ENCODE measurements around the gene NAA50. TPM values are rescaled to one million over a fixed set of nuclear protein-coding genes. Genes with fewer than 3 reads are reported as not detected.

NAA50 gene
- total and polyA plus RNA-seq, 5 donors from 2014 or later, result 70.2 to 85.0 (median 79.3) TPM

GRCh38 chr3:113773381-113773780 lies 27.3 kb upstream of the NAA50 start:
- no peaks in the 10 kb centered on the region for H3K4me1 ChIP-seq (ENCODE audit: control insufficient read depth, insufficient read depth, low read length, poor library complexity, severe bottlenecking)
- ATAC-seq (ENCODE audit: low read depth in 2 of 2), result no peak
- no peak overlapping the region for H3K4me3 Mint-ChIP-seq

GRCh38 chr3:113771993-113772392 lies 25.9 kb upstream of the NAA50 start:
- peaks cover 0 to 22% (median 12%) of the 10 kb centered on the region in 4 donors for H3K4me1 Mint-ChIP-seq
- Histone ChIP-seq H3K9me3 (ENCODE audit: control insufficient read depth in 2 of 2, low read length in 2 of 2) (no peaks in the 10 kb centered on the region), H3K27ac (ENCODE audit: insufficient read depth, low read length, poor library complexity, severe bottlenecking) (no peak overlapping the region), H3K27me3 (ENCODE audit: control insufficient read depth, insufficient read depth, low read length) (no peaks in the 10 kb centered on the region), H3K36me3 (ENCODE audit: control insufficient read depth, insufficient read depth, low read length) (no peaks in the 10 kb centered on the region), H3K4me1 (ENCODE audit: control insufficient read depth, insufficient read depth, low read length, poor library complexity, severe bottlenecking) (no peaks in the 10 kb centered on the region), H3K4me3 (ENCODE audit: low read depth, low read length) (no peak overlapping the region)
- no peaks in the 10 kb centered on the region for H3K9me3 Mint-ChIP-seq
- H3K27ac Mint-ChIP-seq, result no peak overlapping the region
- no peaks in the 10 kb centered on the region for H3K27me3 Mint-ChIP-seq
- no peak for ATAC-seq (ENCODE audit: low read depth in 2 of 2)
- H3K4me3 Mint-ChIP-seq, result no peak overlapping the region
- no peak for DNase-seq
- peaks cover 7% of the 10 kb centered on the region for H3K36me3 Mint-ChIP-seq

More at GRCh38 chr3:113773381-113773780, 27.3 kb upstream of the NAA50 start:
- Mint-ChIP-seq H3K27ac (no peak overlapping the region), H3K27me3 (no peaks in the 10 kb centered on the region), H3K36me3 (peaks cover 7% of the 10 kb centered on the region), H3K9me3 (no peaks in the 10 kb centered on the region), H3K4me1 (peaks cover 0 to 24% (median 15%) of the 10 kb centered on the region in 4 donors)
- Histone ChIP-seq H3K9me3 (ENCODE audit: control insufficient read depth in 2 of 2, low read length in 2 of 2) (no peaks in the 10 kb centered on the region), H3K27me3 (ENCODE audit: control insufficient read depth, insufficient read depth, low read length) (no peaks in the 10 kb centered on the region), H3K27ac (ENCODE audit: insufficient read depth, low read length, poor library complexity, severe bottlenecking) (no peak overlapping the region), H3K4me3 (ENCODE audit: low read depth, low read length) (no peak overlapping the region), H3K36me3 (ENCODE audit: control insufficient read depth, insufficient read depth, low read length) (no peaks in the 10 kb centered on the region)
- DNase-seq, result no peak

GRCh38 chr3:113769551-113769950 lies 23.5 kb upstream of the NAA50 start:
- H3K27ac ChIP-seq (ENCODE audit: insufficient read depth, low read length, poor library complexity, severe bottlenecking), result no peak overlapping the region
- H3K36me3 ChIP-seq (ENCODE audit: control insufficient read depth, insufficient read depth, low read length), result no peaks in the 10 kb centered on the region
- no peak overlapping the region for H3K4me3 ChIP-seq (ENCODE audit: low read depth, low read length)
- peaks cover 5 to 17% (median 8%) of the 10 kb centered on the region in 4 donors for H3K4me1 Mint-ChIP-seq
- H3K9me3 ChIP-seq (ENCODE audit: control insufficient read depth in 2 of 2, low read length in 2 of 2), result no peaks in the 10 kb centered on the region
- no peak for ATAC-seq (ENCODE audit: low read depth in 2 of 2)
- no peak overlapping the region for H3K4me3 Mint-ChIP-seq
- DNase-seq, result peak in 1 of 3 donors; percentile 6
- no peaks in the 10 kb centered on the region for H3K27me3 Mint-ChIP-seq
- peaks cover 7% of the 10 kb centered on the region for H3K36me3 Mint-ChIP-seq
- no peak overlapping the region for H3K27ac Mint-ChIP-seq
- no peaks in the 10 kb centered on the region for H3K27me3 ChIP-seq (ENCODE audit: control insufficient read depth, insufficient read depth, low read length)
- no peaks in the 10 kb centered on the region for H3K9me3 Mint-ChIP-seq
- H3K4me1 ChIP-seq (ENCODE audit: control insufficient read depth, insufficient read depth, low read length, poor library complexity, severe bottlenecking), result no peaks in the 10 kb centered on the region

- H3K4me3 ChIP-seq (ENCODE audit: low read depth, low read length), result no peak overlapping the region
- no peaks in the 10 kb centered on the region for H3K9me3 ChIP-seq (ENCODE audit: control insufficient read depth in 2 of 2, low read length in 2 of 2)
- no peaks in the 10 kb centered on the region for H3K27me3 ChIP-seq (ENCODE audit: control insufficient read depth, insufficient read depth, low read length)
- H3K27ac ChIP-seq (ENCODE audit: insufficient read depth, low read length, poor library complexity, severe bottlenecking), result no peak overlapping the region
- H3K36me3 Mint-ChIP-seq, result peaks cover 7% of the 10 kb centered on the region
- DNase-seq, result no peak
- no peaks in the 10 kb centered on the region for H3K27me3 Mint-ChIP-seq
- no peaks in the 10 kb centered on the region for H3K36me3 ChIP-seq (ENCODE audit: control insufficient read depth, insufficient read depth, low read length)
- H3K4me1 ChIP-seq (ENCODE audit: control insufficient read depth, insufficient read depth, low read length, poor library complexity, severe bottlenecking), result no peaks in the 10 kb centered on the region
- peaks cover 0 to 15% (median 4%) of the 10 kb centered on the region in 4 donors for H3K4me1 Mint-ChIP-seq
- H3K9me3 Mint-ChIP-seq, result no peaks in the 10 kb centered on the region
- H3K4me3 Mint-ChIP-seq, result no peak overlapping the region
- no peak for ATAC-seq (ENCODE audit: low read depth in 2 of 2)
- no peak overlapping the region for H3K27ac Mint-ChIP-seq
Observed at GRCh38 chr3:113764698-113765097, 18.6 kb upstream of the NAA50 start.

- Mint-ChIP-seq H3K4me3 (no peak overlapping the region), H3K27ac (peak overlapping the region in 1 of 3 donors; percentile 9)
- ATAC-seq (ENCODE audit: low read depth in 2 of 2), result no peak
Observed at GRCh38 chr3:113758389-113759024, 12.5 kb upstream of the NAA50 start.

GRCh38 chr3:113754494-113755159 lies 8.6 kb upstream of the NAA50 start:
- H3K4me1 Mint-ChIP-seq, result peaks cover 8 to 18% (median 14%) of the 10 kb centered on the region in 4 donors
- no peaks in the 10 kb centered on the region for H3K27me3 Mint-ChIP-seq
- no peaks in the 10 kb centered on the region for H3K4me1 ChIP-seq (ENCODE audit: control insufficient read depth, insufficient read depth, low read length, poor library complexity, severe bottlenecking)
- H3K4me3 Mint-ChIP-seq, result no peak overlapping the region
- no peak overlapping the region for H3K27ac ChIP-seq (ENCODE audit: insufficient read depth, low read length, poor library complexity, severe bottlenecking)
- ATAC-seq (ENCODE audit: low read depth in 2 of 2) (no peak), DNase-seq (no peak)
- no peak overlapping the region for H3K4me3 ChIP-seq (ENCODE audit: low read depth, low read length)
- H3K27me3 ChIP-seq (ENCODE audit: control insufficient read depth, insufficient read depth, low read length), result no peaks in the 10 kb centered on the region
- H3K36me3 Mint-ChIP-seq, result peaks cover 7% of the 10 kb centered on the region
- no peaks in the 10 kb centered on the region for H3K9me3 ChIP-seq (ENCODE audit: control insufficient read depth in 2 of 2, low read length in 2 of 2)
- H3K9me3 Mint-ChIP-seq, result peaks cover 0 to 7% (median 2%) of the 10 kb centered on the region in 7 donors
- H3K36me3 ChIP-seq (ENCODE audit: control insufficient read depth, insufficient read depth, low read length), result peaks cover 2% of the 10 kb centered on the region
- H3K27ac Mint-ChIP-seq, result no peak overlapping the region

More at GRCh38 chr3:113758389-113759024, 12.5 kb upstream of the NAA50 start:
- Mint-ChIP-seq H3K27me3 (no peaks in the 10 kb centered on the region), H3K9me3 (peaks cover 0 to 7% (median 2%) of the 10 kb centered on the region in 7 donors), H3K4me1 (peaks cover 5 to 10% (median 7%) of the 10 kb centered on the region in 4 donors), H3K36me3 (peaks cover 7% of the 10 kb centered on the region)
- Histone ChIP-seq H3K4me1 (ENCODE audit: control insufficient read depth, insufficient read depth, low read length, poor library complexity, severe bottlenecking) (no peaks in the 10 kb centered on the region), H3K9me3 (ENCODE audit: control insufficient read depth in 2 of 2, low read length in 2 of 2) (no peaks in the 10 kb centered on the region), H3K36me3 (ENCODE audit: control insufficient read depth, insufficient read depth, low read length) (peaks cover 2% of the 10 kb centered on the region), H3K4me3 (ENCODE audit: low read depth, low read length) (no peak overlapping the region), H3K27me3 (ENCODE audit: control insufficient read depth, insufficient read depth, low read length) (no peaks in the 10 kb centered on the region), H3K27ac (ENCODE audit: insufficient read depth, low read length, poor library complexity, severe bottlenecking) (no peak overlapping the region)
- DNase-seq, result no peak

GRCh38 chr3:113753376-113753985 lies 7.4 kb upstream of the NAA50 start:
- Histone ChIP-seq H3K27ac (ENCODE audit: insufficient read depth, low read length, poor library complexity, severe bottlenecking) (no peak overlapping the region), H3K9me3 (ENCODE audit: control insufficient read depth in 2 of 2, low read length in 2 of 2) (no peaks in the 10 kb centered on the region), H3K4me3 (ENCODE audit: low read depth, low read length) (no peak overlapping the region), H3K4me1 (ENCODE audit: control insufficient read depth, insufficient read depth, low read length, poor library complexity, severe bottlenecking) (no peaks in the 10 kb centered on the region), H3K27me3 (ENCODE audit: control insufficient read depth, insufficient read depth, low read length) (no peaks in the 10 kb centered on the region), H3K36me3 (ENCODE audit: control insufficient read depth, insufficient read depth, low read length) (peaks cover 2% of the 10 kb centered on the region)
- Mint-ChIP-seq H3K36me3 (peaks cover 4% of the 10 kb centered on the region), H3K9me3 (peaks cover 0 to 4% (median 2%) of the 10 kb centered on the region in 7 donors), H3K4me1 (peaks cover 15 to 22% (median 20%) of the 10 kb centered on the region in 4 donors), H3K27me3 (no peaks in the 10 kb centered on the region), H3K27ac (no peak overlapping the region), H3K4me3 (no peak overlapping the region)
- DNase-seq, result no peak
- no peak for ATAC-seq (ENCODE audit: low read depth in 2 of 2)

Data from CD4-positive, CD25-positive, alpha-beta regulatory T cell (primary cell).